G401.6 (cell line): ENCODE measurements around the gene PLEKHA1.

Source experiments
- FAIRE-seq: peaks from 2 replicates; lab custom pipeline; 2012; peaks lifted over from hg19 to GRCh38; lab: Jason Lieb, UNC

Gene PLEKHA1

DNA sequence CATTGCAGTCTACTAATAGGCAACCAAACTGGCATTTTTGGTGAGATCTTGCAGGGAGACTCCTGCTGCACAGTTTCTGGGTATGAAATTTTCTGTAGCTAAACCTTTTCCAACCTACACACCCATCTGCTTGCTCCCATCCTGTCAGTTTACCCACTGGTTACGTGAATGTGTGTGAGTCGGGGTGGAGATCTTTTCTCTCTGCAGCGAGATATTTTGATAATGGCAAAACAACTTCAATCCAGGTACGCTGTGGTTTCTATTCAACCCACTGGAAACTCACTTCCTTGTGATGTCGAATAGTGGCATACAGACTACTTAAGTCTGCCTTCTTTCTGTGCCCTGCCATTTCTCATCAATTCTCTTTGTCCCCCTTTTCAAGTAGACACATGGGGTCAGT lies 4.5 kb downstream of the PLEKHA1 start:
- FAIRE-seq = no peak

DNA sequence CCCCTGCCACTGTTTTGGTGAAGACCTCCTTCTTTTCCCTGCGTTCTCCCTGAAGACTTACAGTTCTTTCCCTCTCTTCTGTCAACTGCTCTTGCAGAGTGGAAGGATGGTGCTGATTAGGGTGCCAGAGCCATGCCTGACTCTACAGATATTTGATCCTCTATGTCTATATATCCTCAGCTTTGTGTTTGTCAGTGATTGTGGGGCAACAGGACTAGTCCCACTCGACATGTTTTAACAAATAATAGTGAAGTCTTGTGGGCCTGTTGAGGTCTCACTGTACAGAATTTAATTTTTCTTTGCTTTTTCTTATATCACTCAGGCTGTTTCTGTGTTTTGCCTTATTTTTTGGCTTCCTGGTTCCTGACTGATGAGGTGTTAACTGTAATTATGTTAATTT lies 5.0 kb downstream of the PLEKHA1 start:
- no peak for FAIRE-seq

DNA sequence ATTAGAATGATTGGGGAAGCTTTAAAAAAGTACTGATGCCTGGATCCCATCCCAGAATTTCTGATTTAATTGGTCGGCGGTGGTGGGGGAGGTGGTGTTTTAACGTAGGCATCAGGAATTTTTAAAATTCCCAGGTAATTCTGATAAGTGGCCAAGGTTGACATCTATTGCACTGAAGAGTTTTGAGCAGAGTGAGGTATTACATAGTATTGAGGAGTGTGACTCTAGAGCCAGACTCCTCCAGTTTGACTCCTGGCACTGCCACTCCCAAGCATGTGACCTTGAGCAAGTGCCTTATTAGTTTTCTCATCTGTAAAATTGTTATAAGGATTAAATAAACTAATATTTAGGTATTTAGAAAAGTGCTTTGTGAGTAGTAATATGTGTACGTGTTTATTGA lies 6.2 kb downstream of the PLEKHA1 start:
- no peak for FAIRE-seq

DNA sequence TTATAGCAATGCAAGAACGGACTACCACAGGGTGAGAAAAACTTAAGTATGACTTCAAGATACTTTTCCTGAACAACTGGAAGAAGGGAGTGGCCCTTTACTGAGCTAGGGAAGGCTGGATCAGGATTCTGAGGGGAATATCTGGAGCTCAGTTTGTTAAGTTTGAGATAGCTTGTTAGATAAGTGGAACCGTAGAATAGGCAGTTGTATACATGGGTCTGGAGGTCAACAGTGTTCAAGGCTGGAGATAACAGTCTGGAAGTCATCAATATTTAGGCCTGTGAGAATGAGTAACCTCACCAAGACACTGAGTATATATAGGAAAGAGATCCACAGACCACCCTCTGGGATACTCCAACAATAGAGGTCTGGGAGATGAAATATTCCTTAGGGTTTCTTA lies 7.2 kb downstream of the PLEKHA1 start:
- no peak for FAIRE-seq

GRCh38 chr10:122386514-122386913 lies 12.0 kb downstream of the PLEKHA1 start:
- no peak for FAIRE-seq

DNA sequence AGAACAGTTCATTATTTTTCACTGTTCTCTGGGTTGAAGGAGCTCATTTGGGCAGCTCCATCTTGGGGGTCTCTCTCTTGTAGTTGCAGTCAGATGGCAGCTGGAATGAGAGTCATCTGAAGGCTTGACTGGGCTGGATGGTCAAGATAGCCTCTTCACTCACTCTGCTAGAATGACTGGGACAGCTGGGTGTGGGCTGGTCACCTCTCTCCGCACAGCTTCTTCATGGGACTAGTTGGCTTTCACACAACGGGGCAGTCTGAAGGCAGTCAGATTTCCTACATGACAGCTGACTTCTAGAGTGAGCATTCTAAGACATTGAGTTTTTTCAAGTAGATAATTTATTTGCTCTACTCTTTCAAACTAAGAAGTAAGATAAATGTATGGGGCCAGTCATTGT lies 13.1 kb downstream of the PLEKHA1 start:
- FAIRE-seq = no peak

DNA sequence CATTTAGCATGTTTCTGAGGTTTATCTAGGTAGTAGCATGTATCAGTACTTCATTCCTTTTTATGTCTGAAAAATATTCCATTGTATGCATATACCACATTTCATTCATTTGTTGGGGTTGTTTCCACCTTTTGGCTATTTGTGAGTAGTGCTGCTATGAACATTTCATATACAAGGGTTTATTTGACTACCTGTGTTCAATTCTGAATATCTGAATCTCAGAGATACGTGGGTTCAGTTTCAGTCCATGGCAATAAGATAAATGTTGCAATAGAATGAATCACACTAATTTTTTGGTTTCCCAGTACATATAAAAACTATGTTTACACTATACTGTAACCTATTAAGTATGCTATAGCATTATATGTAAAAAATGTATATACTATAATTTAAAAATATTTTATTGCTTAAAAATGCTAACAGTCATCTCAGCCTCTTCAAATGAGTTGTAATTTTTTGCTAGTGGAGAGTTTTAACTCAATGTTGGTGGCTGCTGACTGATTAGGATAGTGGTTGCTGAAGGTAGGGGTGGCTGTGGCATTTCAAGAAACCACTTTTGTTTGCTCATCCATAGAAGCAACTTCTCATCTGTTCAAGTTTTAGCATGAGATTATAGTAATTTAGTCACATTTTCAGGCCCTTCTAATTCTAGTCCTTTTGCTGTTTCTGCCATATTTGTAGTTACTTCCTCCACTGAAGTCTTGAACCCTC lies 13.9 kb downstream of the PLEKHA1 start:
- FAIRE-seq = no peak

GRCh38 chr10:122390271-122390670 lies 15.8 kb downstream of the PLEKHA1 start:
- FAIRE-seq = no peak

- no peak for FAIRE-seq
Measured at GRCh38 chr10:122390679-122391078, 16.2 kb downstream of the PLEKHA1 start.

- FAIRE-seq = no peak
Measured at GRCh38 chr10:122391875-122392274, 17.4 kb downstream of the PLEKHA1 start.

DNA sequence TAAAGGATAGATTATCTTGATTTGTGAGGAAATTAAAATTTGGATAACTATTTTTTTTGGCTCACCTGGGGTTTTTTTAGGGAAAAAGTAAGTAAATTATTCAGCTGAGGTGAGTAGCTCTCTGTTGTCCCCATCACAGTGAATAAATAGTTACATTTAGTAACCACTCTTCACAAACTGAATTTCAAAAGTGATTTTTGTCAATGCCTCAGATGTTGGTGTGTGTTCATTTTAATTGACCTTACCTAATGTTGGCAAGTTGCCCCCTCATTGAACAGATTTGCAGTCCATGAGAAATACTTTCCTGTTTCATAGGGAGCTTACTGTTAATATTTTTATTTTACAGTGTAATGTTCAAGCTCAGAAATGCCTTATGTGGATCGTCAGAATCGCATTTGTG lies 18.3 kb downstream of the PLEKHA1 start:
- FAIRE-seq = no peak

GRCh38 chr10:122393288-122393687 lies 18.8 kb downstream of the PLEKHA1 start:
- no peak for FAIRE-seq

DNA sequence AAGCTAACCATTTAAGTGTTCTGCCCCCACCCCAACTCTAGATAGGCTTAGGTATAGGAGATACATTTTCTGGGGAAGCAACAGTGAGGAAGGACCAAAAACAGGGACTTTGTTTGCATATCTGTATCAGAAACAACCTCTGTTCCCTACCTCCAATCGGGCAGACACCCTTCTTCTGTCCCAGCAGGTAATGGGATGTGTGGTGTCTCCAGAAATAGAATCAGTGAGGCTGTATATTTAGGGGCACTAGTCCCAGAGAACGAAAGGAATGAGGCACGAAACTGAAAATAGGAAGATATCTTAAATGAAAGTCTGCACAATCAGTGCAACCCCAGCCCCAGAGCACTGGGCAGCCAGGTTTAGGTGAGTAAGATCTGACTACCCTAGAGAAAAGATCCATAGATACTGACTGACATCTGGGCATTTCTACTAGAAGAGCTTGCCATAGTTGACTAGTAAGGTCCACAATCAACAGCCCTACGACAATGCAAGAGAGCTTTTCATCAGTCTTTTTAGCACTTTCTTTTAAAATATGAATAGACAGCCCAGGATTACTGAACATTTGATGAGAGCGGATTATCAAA lies 28.1 kb downstream of the PLEKHA1 start:
- FAIRE-seq = no peak

- FAIRE-seq = no peak
Measured at GRCh38 chr10:122404576-122404975, 30.1 kb downstream of the PLEKHA1 start.

DNA sequence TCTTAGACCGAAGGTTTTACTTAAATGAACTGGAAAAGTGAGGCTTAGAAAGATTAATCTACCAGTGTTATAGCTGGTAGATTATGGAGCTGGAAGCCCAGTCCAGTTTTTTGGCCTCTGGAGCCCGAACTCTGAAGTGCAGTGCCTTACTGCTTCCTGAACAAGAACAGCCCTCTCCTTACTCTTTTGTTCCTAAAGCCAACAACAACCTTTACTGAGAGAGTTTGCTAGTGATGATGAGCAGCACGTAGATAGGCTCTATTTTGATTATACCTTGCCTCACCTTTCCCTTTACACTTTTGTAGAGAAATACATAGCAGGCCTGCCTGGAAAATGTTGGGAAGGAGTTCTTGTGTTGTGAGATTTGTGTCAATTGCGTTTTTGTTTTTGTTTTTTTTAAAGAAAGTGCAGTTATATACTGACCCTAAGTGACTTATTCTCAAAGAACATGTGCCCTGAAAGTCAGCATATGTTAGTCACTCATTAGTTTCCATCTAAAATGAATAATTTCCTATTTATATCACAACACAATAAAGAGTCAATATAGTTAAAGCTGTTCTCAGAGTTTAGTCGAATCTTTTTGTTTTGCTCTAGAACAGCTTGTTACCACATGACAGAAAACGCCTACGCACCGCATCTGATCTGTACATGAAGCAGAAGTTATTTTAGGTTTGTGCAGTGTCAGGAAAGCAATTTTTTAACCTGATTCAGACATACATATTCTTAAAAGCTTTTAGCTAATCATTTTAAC lies 33.0 kb downstream of the PLEKHA1 start:
- FAIRE-seq = no peak

DNA sequence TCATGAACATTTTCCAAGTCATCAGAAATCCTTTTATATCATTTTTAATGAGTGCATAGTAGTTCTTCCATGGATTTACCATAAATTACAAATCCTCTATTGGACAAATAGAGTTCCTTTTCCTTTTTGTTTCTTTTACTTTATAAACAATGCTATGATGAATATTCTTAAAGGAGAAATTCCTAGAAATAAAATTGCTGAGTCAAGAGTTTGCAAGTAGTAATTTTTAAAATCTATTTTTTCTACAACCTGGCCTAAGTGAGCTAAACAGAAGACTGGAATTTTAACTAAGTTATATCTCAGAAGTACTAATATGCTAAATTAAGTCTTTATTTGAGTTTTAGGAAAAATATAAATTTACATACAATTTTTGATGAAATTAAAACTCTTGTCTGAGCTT lies 38.8 kb downstream of the PLEKHA1 start:
- FAIRE-seq = no peak

DNA sequence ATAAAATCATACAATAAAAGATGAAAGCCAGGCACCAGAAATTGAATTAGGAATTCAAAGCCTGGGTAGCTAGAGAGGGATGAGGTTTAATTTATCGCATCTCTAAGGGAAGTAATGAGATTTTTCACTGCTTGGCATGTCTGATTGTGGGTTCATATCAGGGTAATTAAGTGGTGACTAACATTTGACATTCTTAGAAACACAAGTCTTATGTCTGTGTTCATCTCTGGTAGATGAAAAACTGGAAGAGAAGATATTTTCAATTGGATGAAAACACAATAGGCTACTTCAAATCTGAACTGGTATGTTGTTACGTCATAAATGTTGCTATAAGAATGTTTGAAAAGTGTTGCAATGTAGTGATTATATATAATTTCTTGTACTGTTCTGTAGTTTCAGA lies 43.2 kb downstream of the PLEKHA1 start:
- FAIRE-seq = no peak

DNA sequence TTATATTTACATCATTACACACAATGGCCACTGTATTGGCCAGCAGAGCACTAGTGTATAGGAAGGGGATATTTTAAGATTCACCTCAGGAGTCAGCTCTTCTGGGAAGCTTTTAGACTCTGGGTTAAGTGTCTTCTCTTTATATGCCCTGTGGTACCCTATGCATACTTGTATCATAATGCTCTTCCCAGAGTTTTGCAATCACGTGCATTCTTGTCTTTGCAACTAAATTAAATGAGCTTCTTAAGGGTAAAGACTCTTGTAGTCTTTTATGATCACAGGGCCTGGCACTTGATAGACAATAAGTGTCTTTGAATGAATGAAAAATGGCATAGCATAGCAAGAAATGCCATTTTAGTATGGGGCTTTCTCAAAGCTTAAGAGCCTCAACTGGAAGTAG lies 44.5 kb downstream of the PLEKHA1 start:
- FAIRE-seq = no peak

DNA sequence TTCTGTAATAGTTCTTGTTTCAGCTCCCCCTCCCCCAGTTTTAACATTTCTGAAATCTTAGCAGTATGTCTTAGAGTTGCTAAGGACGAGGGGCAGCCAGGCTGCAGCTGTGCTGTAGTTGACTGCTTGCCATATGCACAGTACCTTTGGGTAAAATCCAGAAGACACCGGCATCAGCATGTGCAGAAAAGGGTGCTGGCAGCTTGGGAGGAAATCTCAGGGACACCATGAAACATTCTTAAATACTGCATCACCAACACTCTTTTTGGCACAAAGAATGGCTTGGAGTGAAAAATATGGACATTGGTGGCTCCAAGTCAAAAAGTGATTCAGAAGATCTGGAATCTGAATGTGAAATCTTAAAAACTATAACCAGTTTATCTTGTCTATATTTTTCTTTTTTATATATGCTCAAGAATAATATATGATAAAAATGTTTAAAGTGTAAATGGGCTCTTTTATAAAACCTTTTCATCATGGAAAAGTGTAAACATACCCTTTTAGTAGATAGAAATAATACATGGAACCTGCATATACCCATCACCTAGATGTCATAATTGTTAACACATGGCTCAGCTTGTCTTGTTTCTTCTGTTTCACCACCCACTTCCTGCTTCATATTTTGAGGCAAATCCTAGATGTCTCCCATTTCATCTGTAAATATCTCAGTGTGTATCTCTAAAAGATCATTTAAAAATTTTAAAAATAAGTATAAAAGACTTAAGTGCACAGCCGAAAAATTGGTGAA lies 45.5 kb downstream of the PLEKHA1 start:
- no peak for FAIRE-seq

DNA sequence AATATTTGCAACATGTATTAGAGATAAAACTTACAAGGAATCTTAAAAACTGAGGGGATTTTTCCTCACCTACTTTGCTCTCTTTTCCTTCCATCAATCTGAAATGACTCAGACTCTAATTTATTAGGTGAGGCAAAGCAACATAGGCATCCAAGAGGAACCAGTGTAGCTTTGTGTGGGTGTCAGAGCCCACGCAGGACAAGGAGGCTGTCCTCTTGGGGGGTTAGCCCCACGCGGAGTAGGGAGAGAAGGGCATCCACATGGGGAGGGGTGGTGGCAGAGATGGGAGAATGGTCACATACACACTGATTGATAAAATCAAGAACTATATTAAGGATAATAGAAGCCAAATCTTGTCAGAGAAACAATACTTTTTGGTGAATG lies 46.1 kb downstream of the PLEKHA1 start:
- FAIRE-seq = no peak

DNA sequence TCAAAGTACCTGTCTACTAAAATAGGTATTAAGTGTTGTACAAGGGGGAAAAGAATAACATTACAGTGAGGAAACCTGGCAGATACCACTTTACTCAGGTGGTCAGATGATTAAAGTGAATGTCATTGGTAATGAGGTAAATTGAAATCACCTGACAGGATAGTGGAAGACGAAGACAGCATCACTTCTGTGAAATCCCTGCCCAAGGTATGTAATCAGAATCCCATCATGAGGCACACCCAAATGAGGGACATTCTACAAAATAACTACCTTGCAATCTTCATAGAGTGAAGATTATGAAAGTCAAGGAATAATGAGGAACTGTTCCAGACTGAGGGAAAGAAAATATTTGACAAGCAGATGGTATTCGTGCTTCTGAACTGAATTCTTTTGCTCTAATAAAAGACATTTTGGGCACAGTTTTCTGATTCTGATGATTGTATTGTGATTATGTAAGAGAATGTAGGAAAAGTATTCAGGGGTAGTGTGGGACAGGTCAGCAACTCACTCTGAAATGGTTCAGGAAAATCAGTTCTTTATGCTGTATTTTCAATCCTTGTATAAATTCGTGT lies 46.6 kb downstream of the PLEKHA1 start:
- FAIRE-seq = no peak

DNA sequence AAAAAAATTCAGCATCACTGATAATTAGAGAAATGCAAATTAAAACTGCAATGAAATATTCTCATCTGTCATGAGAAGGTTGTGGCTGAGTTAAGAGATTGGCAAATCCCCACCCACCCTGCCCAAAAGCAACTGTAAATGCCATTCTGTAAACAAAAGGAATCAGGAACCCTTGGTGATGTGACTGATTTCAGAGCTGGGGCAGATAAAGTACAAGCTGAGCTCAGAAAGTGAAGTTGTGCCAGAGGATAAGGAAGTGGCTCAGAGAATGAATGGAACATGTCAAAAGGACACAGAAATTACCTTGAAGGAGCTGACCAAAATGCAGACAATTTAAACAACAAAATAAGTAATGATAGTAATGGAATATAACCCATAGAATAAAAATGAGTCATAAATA lies 47.2 kb downstream of the PLEKHA1 start:
- FAIRE-seq = no peak
